HUES6 (cell line): ENCODE data around the gene YPEL2.

Source experiments
- H3K27ac ChIP-seq: 2 replicates; pipeline ENCODE4 v1.7.0; 2013; ENCODE audit warnings: low read depth, mild to moderate bottlenecking, low read length, inconsistent platforms
- H3K27me3 ChIP-seq: 2 replicates; pipeline ENCODE4 v1.6.1; 2013; ENCODE audit warnings: low read length; ENCODE audit not compliant: control insufficient read depth, insufficient read depth
- H3K36me3 ChIP-seq: 2 replicates; pipeline ENCODE4 v1.6.1; 2013; ENCODE audit warnings: low read length; ENCODE audit not compliant: control insufficient read depth, insufficient read depth
- H3K4me1 ChIP-seq: 2 replicates; pipeline ENCODE4 v1.6.1; 2013; ENCODE audit warnings: low read length; ENCODE audit not compliant: control insufficient read depth, insufficient read depth
- H3K4me3 ChIP-seq: 2 replicates; pipeline ENCODE4 v1.5.1; 2013; ENCODE audit warnings: low read depth, low read length
- H3K9ac ChIP-seq: one replicate; pipeline ENCODE4 v1.6.1; 2013; ENCODE audit warnings: mild to moderate bottlenecking, low read length
- H3K9me3 ChIP-seq: 2 replicates; pipeline ENCODE4 v1.6.1; 2013; ENCODE audit warnings: low read depth, low read length; ENCODE audit not compliant: control insufficient read depth, insufficient read depth

Gene YPEL2

GRCh38 chr17:59427425-59427921 lies 96.0 kb downstream of the YPEL2 start:
- Histone ChIP-seq H3K27me3 (no peaks in the 10 kb centered on the region), H3K27ac (no peak overlapping the region), H3K9ac (no peak overlapping the region), H3K4me1 (peaks cover 36% of the 10 kb centered on the region; the same call in 1 of the 2 replicates), H3K9me3 (no peaks in the 10 kb centered on the region), H3K36me3 (no peaks in the 10 kb centered on the region), H3K4me3 (no peak overlapping the region)

GRCh38 chr17:59427996-59428395 lies 96.5 kb downstream of the YPEL2 start:
- no peaks in the 10 kb centered on the region for H3K36me3 ChIP-seq
- H3K4me3 ChIP-seq: no peak overlapping the region
- peaks cover 35% of the 10 kb centered on the region; the same call in 1 of the 2 replicates for H3K4me1 ChIP-seq
- no peak overlapping the region for H3K27ac ChIP-seq
- H3K27me3 ChIP-seq: no peaks in the 10 kb centered on the region
- no peaks in the 10 kb centered on the region for H3K9me3 ChIP-seq
- H3K9ac ChIP-seq: no peak overlapping the region

GRCh38 chr17:59428916-59429485 lies 97.5 kb downstream of the YPEL2 start:
- H3K27me3 ChIP-seq: no peaks in the 10 kb centered on the region
- H3K36me3 ChIP-seq: no peaks in the 10 kb centered on the region
- H3K9me3 ChIP-seq: no peaks in the 10 kb centered on the region
- peaks cover 25% of the 10 kb centered on the region; the same call in 1 of the 2 replicates for H3K4me1 ChIP-seq
- no peak overlapping the region for H3K27ac ChIP-seq
- H3K4me3 ChIP-seq: no peak overlapping the region
- no peak overlapping the region for H3K9ac ChIP-seq

- Histone ChIP-seq H3K4me1 (peaks cover 7% of the 10 kb centered on the region; the same call in 1 of the 2 replicates), H3K27me3 (no peaks in the 10 kb centered on the region; the same call in 1 of the 2 replicates), H3K9ac (no peak overlapping the region), H3K4me3 (no peak overlapping the region), H3K36me3 (no peaks in the 10 kb centered on the region), H3K27ac (no peak overlapping the region), H3K9me3 (no peaks in the 10 kb centered on the region)
Measured at GRCh38 chr17:59431601-59432000, 100.1 kb downstream of the YPEL2 start.

GRCh38 chr17:59432657-59433056 lies 101.2 kb downstream of the YPEL2 start:
- no peak overlapping the region for H3K27ac ChIP-seq
- no peaks in the 10 kb centered on the region; the same call in 1 of the 2 replicates for H3K27me3 ChIP-seq
- H3K9ac ChIP-seq: no peak overlapping the region
- H3K9me3 ChIP-seq: no peaks in the 10 kb centered on the region
- no peak overlapping the region for H3K4me3 ChIP-seq
- H3K4me1 ChIP-seq: peaks cover 4% of the 10 kb centered on the region; the same call in 1 of the 2 replicates
- H3K36me3 ChIP-seq: no peaks in the 10 kb centered on the region

GRCh38 chr17:59433586-59433985 lies 102.1 kb downstream of the YPEL2 start:
- Histone ChIP-seq H3K9me3 (no peaks in the 10 kb centered on the region), H3K36me3 (no peaks in the 10 kb centered on the region), H3K9ac (no peak overlapping the region), H3K27ac (no peak overlapping the region), H3K4me3 (no peak overlapping the region), H3K27me3 (no peaks in the 10 kb centered on the region; the same call in 1 of the 2 replicates), H3K4me1 (no peaks in the 10 kb centered on the region)

- H3K36me3 ChIP-seq: no peaks in the 10 kb centered on the region
Measured at GRCh38 chr17:59434429-59434828, 103.0 kb downstream of the YPEL2 start.

GRCh38 chr17:59435238-59435637 lies 103.8 kb downstream of the YPEL2 start:
- Histone ChIP-seq H3K4me3 (no peak overlapping the region), H3K27ac (no peak overlapping the region), H3K36me3 (no peaks in the 10 kb centered on the region), H3K27me3 (no peaks in the 10 kb centered on the region; the same call in 1 of the 2 replicates), H3K9me3 (no peaks in the 10 kb centered on the region), H3K9ac (no peak overlapping the region), H3K4me1 (peaks cover 6% of the 10 kb centered on the region; the same call in 1 of the 2 replicates)

More at GRCh38 chr17:59434429-59434828, 103.0 kb downstream of the YPEL2 start:
- no peaks in the 10 kb centered on the region; the same call in 1 of the 2 replicates for H3K27me3 ChIP-seq
- H3K9ac ChIP-seq: no peak overlapping the region
- H3K9me3 ChIP-seq: no peaks in the 10 kb centered on the region
- H3K4me1 ChIP-seq: peaks cover 5% of the 10 kb centered on the region; the same call in 1 of the 2 replicates
- no peak overlapping the region for H3K27ac ChIP-seq
- H3K4me3 ChIP-seq: no peak overlapping the region

- Histone ChIP-seq H3K9ac (no peak overlapping the region), H3K4me3 (no peak overlapping the region), H3K9me3 (no peaks in the 10 kb centered on the region), H3K36me3 (no peaks in the 10 kb centered on the region), H3K4me1 (peaks cover 6% of the 10 kb centered on the region; the same call in 1 of the 2 replicates), H3K27ac (no peak overlapping the region), H3K27me3 (no peaks in the 10 kb centered on the region; the same call in 1 of the 2 replicates)
Measured at GRCh38 chr17:59436900-59437299, 105.4 kb downstream of the YPEL2 start.

GRCh38 chr17:59437791-59438281 lies 106.4 kb downstream of the YPEL2 start:
- Histone ChIP-seq H3K27me3 (no peaks in the 10 kb centered on the region; the same call in 1 of the 2 replicates), H3K9ac (no peak overlapping the region), H3K4me1 (peaks cover 6% of the 10 kb centered on the region; the same call in 1 of the 2 replicates), H3K9me3 (no peaks in the 10 kb centered on the region), H3K27ac (no peak overlapping the region), H3K36me3 (no peaks in the 10 kb centered on the region), H3K4me3 (no peak overlapping the region)

GRCh38 chr17:59439262-59439661 lies 107.8 kb downstream of the YPEL2 start:
- H3K36me3 ChIP-seq: no peaks in the 10 kb centered on the region
- H3K9me3 ChIP-seq: no peaks in the 10 kb centered on the region
- peaks cover 6% of the 10 kb centered on the region; the same call in 1 of the 2 replicates for H3K4me1 ChIP-seq
- no peak overlapping the region for H3K4me3 ChIP-seq
- no peak overlapping the region for H3K9ac ChIP-seq
- H3K27me3 ChIP-seq: no peaks in the 10 kb centered on the region; the same call in 1 of the 2 replicates
- H3K27ac ChIP-seq: no peak overlapping the region
